Inferior parietal cortex (tissue), 1 donor: ENCODE data around the gene NOL4L.
"Not testable (repeated sequence)": the region's sequence is repeated elsewhere in the genome, so short reads cannot be mapped to it uniquely, and the experiment has no call there.

Source experiments
- DNase-seq: peaks from one replicate; pipeline ENCODE4 v3.0.0-alpha.2; 2016; ENCODE audit errors: extremely low spot score

Gene NOL4L

GRCh38 chr20:32433311-32434021 is 151.7 kb downstream of the NOL4L start:
- DNase-seq, result no peak

GRCh38 chr20:32432277-32432676 is 152.9 kb downstream of the NOL4L start:
- no peak for DNase-seq

- DNase-seq, result no peak
Observed at GRCh38 chr20:32431457-32431856, 153.7 kb downstream of the NOL4L start.

DNA sequence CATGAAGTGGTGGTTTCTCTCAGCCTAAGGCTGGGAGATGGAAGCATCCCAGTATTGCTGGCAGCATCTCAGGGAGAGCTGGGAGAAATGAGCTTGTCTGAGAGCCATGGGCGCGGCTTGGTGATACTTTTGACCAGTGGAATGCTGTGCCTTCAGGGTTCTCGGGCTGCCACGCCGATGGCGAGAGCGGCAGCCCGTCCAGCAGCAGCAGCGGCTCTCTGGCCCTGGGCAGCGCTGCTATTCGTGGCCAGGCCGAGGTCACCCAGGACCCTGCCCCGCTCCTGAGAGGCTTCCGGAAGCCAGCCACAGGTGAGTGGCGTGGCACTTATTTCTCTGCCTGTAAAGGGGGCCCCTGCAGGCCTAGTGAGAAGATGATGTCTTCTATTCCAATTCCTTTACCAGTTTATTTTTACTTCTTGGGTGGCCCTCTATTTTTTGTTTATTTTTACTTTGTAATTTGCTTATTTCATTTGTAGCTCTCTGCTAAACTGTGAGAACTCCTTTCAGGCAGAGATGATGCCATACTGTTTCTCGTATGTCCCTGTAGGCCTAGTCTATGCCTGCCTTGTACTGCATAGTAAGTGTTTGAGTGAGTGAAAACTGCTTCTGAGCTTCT is 155.3 kb downstream of the NOL4L start:
- DNase-seq, result no peak

DNA sequence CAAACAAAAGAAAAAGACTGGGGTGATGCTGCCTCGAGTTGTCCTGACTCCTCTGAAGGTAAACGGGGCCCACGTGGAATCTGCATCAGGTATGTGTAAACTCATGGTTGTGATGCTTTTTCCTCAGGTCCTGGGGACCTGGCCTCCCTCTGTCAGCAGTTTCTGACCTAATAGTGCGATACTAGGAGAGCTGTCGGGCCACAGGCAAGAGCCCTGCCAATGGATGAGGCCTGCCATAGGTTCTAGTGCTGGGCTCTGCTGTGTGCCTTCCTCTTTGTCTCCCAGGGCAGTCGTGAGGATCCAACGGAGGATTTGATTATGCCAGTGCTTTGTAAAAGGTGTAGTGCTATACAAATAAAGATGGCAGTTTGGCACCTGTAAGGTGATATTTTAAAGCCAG is 155.8 kb downstream of the NOL4L start:
- DNase-seq, result no peak

DNA sequence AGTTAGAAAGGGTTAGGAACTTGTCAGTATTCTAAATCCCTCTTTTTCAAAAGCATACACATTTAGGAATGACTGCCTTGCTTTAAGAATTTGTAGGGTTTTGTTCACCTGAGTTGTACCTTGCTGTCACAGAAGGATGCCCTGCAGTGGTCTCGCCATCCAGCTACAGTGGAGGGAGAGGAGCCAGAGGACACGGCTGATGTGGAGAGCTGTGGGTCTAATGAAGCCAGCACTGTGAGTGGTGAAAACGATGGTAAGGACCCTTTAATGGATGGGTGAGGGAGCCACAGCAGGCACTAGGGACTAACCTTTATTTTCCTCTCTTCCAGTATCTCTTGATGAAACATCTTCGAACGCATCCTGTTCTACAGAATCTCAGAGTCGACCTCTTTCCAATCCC is 157.1 kb downstream of the NOL4L start:
- DNase-seq, result no peak

GRCh38 chr20:32421290-32421689 is 163.8 kb downstream of the NOL4L start:
- no peak for DNase-seq

DNA sequence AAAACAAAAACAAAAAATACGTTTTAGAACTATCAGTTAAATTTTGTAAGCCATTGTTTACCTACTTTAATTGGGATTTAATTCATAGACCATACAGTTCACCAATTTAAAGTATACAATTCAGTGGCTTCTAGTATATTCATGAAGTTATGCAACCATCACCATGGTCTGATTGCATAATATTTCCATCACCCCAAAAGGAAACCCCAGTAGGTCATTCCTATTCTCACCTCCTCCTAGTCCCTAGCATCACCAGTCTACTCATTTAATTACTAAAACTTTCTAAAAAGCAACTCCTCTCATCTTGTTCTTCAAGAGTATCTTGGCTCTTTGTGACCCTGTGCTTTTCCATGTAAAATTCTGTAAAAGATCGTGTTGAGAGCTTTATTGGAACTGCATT is 166.8 kb downstream of the NOL4L start:
- no peak for DNase-seq

- no peak for DNase-seq
Observed at GRCh38 chr20:32416206-32416605, 168.9 kb downstream of the NOL4L start.

DNA sequence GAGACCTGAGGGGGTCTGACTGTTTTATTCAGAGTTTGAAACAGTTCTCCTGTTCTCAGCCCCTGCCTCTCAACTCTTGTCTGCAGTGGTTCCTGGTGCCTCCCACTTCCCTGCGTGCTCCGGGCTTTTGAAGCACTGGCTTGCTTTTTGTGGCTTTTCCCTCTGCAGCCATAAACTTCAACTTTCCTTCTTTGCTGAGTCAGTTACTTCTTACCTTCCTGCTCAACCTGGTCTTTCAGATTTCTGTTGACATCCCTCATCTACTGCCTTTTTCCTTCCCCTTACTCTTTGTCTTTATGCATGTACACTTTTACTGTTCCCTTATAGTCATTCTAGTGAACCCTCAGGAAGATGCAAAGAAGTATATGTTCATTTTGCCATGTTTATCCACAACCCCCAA is 169.6 kb downstream of the NOL4L start:
- no peak for DNase-seq

DNA sequence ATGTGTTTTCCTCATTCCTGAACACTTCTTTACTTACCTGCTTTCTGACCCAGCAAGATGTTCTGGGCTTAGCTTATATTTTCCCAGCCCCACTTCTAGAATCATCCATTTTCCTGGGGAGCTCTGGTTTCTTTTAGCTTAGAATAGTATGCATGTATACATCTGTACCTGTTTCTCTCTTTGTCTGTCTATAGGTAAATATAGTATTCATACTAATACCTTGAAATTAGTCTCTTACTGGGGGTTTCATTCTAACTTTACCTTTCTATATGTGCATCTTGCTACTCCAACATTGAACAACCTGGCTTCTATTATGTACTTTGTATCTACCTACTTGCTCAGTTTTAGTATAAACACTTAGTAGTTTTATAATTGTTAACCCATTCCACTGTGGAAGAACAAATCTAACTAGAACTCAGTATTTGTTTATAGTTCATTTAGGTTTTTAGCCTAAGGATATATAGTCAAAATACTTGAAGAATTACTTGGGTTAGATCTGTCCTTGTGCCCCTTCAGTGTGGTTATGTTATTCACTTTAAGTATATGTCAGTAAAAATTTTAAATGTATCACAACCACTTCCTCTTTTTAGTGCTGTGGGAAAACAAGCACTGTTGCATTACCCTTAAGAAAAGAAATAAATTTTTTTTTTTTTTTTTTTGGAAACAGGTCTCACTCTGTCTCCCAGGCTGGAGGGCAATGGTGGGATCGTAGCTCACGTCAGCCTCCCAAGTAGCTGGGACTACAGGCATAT is 173.0 kb downstream of the NOL4L start:
- DNase-seq, result no peak

DNA sequence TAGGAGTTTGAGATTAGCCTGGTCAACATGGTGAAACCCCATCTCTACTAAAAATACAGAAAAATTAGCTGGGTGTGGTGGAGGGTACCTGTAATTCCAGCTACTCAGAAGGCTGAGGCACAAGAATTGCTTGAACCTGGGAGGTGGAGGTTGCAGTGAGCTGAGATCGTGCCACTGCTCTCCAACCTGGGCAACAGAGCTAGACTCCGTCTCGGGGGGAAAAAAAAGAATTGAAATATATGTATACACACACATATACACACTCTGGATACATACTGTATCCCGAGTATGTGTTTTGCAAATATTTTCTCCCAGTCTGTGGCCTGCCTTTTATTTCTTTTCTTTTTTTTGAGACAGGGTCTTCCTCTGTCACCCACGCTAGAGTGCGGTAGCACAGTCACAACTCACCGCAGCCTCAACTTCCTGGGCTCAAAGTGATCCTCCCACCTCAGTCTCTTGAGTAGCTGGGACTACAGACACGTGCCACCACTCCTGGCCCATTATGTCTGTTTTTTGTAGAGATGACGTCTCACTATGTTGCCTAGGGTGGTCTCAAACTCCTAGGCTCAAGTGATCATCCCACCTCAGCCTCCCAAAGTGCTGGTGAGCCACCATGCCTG is 177.9 kb downstream of the NOL4L start:
- DNase-seq, result not testable (repeated sequence)

DNA sequence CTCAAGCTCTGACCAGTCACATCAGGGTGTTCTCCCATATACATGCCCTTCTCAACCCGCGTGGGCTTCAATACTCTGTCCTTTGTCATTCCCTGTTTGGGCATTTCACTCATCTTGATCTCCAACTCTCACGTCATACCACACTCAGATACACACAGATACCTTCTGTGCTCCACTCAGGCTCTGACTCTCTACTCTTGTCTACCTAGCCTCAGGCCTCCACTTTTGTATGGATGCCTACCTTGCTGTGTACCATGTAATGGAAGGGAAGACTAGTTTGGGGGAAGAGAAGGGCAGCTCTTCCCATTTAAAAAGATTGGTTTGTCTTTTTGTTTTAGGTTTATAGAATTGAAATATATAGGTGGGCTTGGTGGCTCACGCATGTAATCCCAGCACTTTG is 178.4 kb downstream of the NOL4L start:
- DNase-seq, result no peak

DNA sequence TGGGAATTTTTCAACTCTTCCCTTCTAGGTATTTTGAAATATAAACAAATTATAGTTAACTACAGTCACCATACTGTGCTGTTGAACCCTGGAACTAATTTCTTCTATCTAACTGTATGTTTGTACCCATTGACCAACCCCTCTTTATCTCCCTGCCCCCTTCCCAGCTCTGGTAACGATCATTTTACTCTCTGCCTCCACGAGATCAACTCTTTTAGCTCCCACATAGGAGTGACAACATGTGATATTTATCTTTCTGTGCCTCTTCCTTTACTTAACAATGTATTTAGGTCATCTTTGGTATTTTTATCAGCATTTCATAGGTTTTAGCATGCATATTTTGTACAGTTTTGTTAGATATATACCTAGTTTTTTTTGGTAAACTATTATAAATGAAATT is 181.1 kb downstream of the NOL4L start:
- no peak for DNase-seq

- no peak for DNase-seq
Observed at GRCh38 chr20:32400476-32400875, 184.7 kb downstream of the NOL4L start.

DNA sequence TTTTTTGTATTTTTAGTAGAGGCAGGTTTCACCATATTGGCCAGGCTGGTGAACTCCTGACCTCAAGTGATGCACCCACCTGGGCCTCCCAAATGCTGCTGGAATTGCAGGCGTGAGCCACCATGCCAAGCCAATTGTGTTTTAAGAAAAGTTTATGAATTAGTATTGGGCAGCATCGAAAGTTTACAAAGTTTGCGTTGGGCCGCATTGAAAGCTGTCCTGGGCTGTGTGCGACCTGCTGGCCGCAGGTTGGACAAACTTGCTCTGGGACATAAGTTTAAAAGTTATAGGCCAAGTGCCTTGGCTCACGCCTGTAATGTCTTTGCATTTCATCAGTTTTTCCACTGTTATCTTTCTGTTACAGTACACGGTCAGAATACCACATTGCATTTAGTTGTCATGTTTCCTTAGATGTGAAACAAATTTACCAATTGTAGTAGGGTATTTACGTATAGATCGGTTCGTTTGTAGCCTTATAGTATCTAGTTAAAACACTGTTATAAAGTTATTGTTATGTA is 187.5 kb downstream of the NOL4L start:
- no peak for DNase-seq

- no peak for DNase-seq
Observed at GRCh38 chr20:32396646-32397160, 188.4 kb downstream of the NOL4L start.

DNA sequence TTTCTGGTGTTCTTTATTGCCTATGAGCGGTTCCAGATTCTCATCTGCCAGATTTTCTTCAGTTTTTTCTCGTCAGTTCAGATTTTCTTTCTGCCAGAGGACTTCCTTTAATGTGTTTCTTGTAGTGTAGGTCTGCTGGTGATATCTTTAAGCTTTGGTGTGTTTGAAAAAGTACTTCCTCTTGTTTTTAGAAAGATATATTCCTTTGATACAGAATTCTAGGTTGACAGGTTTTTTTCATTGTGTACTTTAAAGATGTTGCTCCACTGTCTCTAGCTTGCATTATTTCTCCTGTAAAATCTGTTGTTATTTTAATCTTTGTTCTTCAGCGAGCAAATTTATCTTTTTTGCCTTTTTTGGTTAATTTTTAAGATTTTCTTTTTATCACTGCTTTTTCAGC is 190.1 kb downstream of the NOL4L start:
- no peak for DNase-seq
